Keratinocyte (primary cell): ENCODE data around the gene LST1. TPM values are rescaled to one million over a fixed set of nuclear protein-coding genes. Genes with fewer than 3 reads are reported as not detected.

Experiments
- DNase-seq: peaks from one replicate; pipeline ENCODE4 v3.0.0-alpha.2; 2011; ENCODE audit warnings: low read depth, missing footprints, low spot score
- FAIRE-seq: peaks from 2 replicates; lab custom pipeline; 2011; peaks lifted over from hg19 to GRCh38; lab: Jason Lieb, UNC
- H2AFZ ChIP-seq: 2 replicates; pipeline ENCODE4 v1.6.0; 2012; ENCODE audit warnings: low read length, control low read depth, inconsistent platforms; ENCODE audit not compliant: control insufficient read depth
- H3K27ac ChIP-seq: 2 replicates; pipeline ENCODE4 v1.5.1; 2011; ENCODE audit warnings: low read length; ENCODE audit not compliant: control insufficient read depth, insufficient read depth
- H3K27me3 ChIP-seq: 3 replicates; pipeline ENCODE4 v1.6.0; 2011; ENCODE audit warnings: low read length; ENCODE audit not compliant: control insufficient read depth, insufficient read depth; ENCODE audit errors: extremely low read depth
- H3K36me3 ChIP-seq, 2 experiments: 2 replicates in 1 of 2; 3 replicates in 1 of 2; pipeline ENCODE4 v1.5.1; 2011; ENCODE audit warnings: low read length in 2 of 2, mild to moderate bottlenecking in 1 of 2; ENCODE audit not compliant: control insufficient read depth in 2 of 2, insufficient read depth in 2 of 2; ENCODE audit errors: extremely low read depth in 1 of 2
- H3K4me1 ChIP-seq: 3 replicates; pipeline ENCODE4 v1.5.1; 2011; ENCODE audit warnings: low read length; ENCODE audit not compliant: control insufficient read depth, insufficient read depth; ENCODE audit errors: extremely low read depth
- H3K4me2 ChIP-seq: 3 replicates; pipeline ENCODE4 v1.6.0; 2011; ENCODE audit warnings: low read depth, low read length; ENCODE audit not compliant: control insufficient read depth, insufficient read depth; ENCODE audit errors: extremely low read depth
- H3K4me3 ChIP-seq, 3 experiments: fragments of 200-600 bp in 1 of 3; sonication (generic) in 1 of 3; 2 replicates in 2 of 3; 3 replicates in 1 of 3; pipeline ENCODE4 v1.5.1; 2011 to 2016; ENCODE audit warnings: low read length in 3 of 3, mild to moderate bottlenecking in 3 of 3, control low read depth in 2 of 3, inconsistent platforms in 1 of 3, low read depth in 1 of 3, mixed read lengths in 1 of 3, mixed run types in 1 of 3, moderate library complexity in 1 of 3; ENCODE audit not compliant: control insufficient read depth in 2 of 3, insufficient read depth in 2 of 3; ENCODE audit errors: extremely low read depth in 1 of 3
- H3K79me2 ChIP-seq: 2 replicates; pipeline ENCODE4 v1.6.0; 2012; ENCODE audit warnings: low read length; ENCODE audit not compliant: control insufficient read depth, insufficient read depth
- H3K9ac ChIP-seq: 3 replicates; pipeline ENCODE4 v1.6.0; 2011; ENCODE audit warnings: low read length; ENCODE audit not compliant: control insufficient read depth, insufficient read depth; ENCODE audit errors: extremely low read depth
- H3K9me1 ChIP-seq: 3 replicates; pipeline ENCODE4 v1.6.0; 2011; ENCODE audit warnings: low read length; ENCODE audit not compliant: control insufficient read depth, insufficient read depth; ENCODE audit errors: extremely low read depth
- H3K9me3 ChIP-seq: 2 replicates; pipeline ENCODE4 v1.5.1; 2012; ENCODE audit warnings: low read depth, low read length; ENCODE audit not compliant: control insufficient read depth
- H4K20me1 ChIP-seq: 3 replicates; pipeline ENCODE4 v1.6.0; 2011; ENCODE audit warnings: low read length; ENCODE audit not compliant: control insufficient read depth, insufficient read depth; ENCODE audit errors: extremely low read depth
- CTCF ChIP-seq, 3 experiments: IDR thresholded peaks in 1 of 3; conservative IDR thresholded peaks in 1 of 3; optimal IDR thresholded peaks in 1 of 3; 2 replicates in 2 of 3; 3 replicates in 1 of 3; pipeline versions ENCODE3 to v1.5.1; 2011; ENCODE audit warnings: low read length in 3 of 3, mild to moderate bottlenecking in 3 of 3, moderate library complexity in 2 of 3, control low read depth in 1 of 3, inconsistent platforms in 1 of 3; ENCODE audit not compliant: insufficient read depth in 2 of 3; ENCODE audit errors: extremely low read depth in 1 of 3
- EZH2 ChIP-seq: IDR thresholded peaks from one replicate; pipeline ENCODE4 v1.6.1; 2012; ENCODE audit warnings: inconsistent platforms, mild to moderate bottlenecking, low read length, moderate library complexity
- dilution Hi-C: fragments of 300-500 bp; cut with MboI; formaldehyde crosslinking; loops from one replicate; pipeline ENCODE4 v1.7.0; 2020; ENCODE audit warnings: low sequenced_read_pairs; ENCODE audit not compliant: extremely low pct_ligation_motif_present
- polyA plus RNA-seq, 5 experiments: library from polyadenylated mRNA; depleted of rRNA in 3 of 5; stranded (reverse) in 3 of 5; stranded (forward) in 1 of 5; unstranded in 1 of 5; fragments of >200 nt; gene quantifications; 1 replicate in 1 of 5; 2 replicates in 3 of 5; 3 replicates in 1 of 5; pipeline versions ENCODE4 v1.2.1 to v1.2.3, GENCODE V29; 2011 to 2012; ENCODE audit warnings: missing spikeins in 2 of 5, low read depth in 1 of 5, low replicate concordance in 1 of 5

The LST1 gene
- polyA plus RNA-seq, 1 donor (not counting 4 experiments of a cell fraction or from before 2014, with no cell fraction given): not detected

DNA sequence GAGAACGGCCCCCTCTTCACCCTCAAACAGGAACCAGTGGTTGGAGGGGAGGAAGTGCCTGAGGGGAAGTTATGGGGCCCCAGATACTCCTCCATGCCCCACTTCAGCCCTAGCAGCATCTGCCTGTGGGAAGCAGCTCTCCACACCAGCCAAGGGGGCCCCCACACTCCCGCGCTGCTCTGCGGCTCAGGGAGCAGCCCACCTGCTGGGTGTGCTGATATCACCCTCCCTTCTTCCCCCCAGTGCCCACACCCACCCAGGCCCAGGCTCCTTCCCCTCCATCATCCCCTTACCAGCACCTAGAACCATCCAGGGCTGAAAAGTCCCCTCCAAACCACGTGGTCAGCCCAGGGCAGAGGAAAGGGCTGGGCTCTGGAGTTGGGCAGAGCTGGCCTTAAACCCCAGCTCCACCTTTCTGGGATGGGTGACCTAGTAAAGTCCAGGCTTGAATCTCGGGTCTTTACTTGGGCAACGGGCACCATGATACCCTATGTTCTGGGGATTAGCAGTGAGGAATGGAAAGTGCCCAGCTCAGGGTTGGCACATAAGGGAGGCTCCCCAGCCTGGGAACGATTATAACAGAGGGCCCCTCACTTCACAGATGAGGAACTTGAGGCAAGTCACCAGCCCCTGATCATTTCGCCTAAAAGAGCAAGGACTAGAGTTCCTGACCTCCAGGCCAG is 663 bp downstream of the LST1 start:
- Histone ChIP-seq H3K9ac (no peak overlapping the region), H3K79me2 (no peaks in the 10 kb centered on the region), H2AFZ (no peak overlapping the region), H3K9me3 (no peaks in the 10 kb centered on the region), H3K4me2 (no peak overlapping the region), H4K20me1 (no peaks in the 10 kb centered on the region), H3K9me1 (no peaks in the 10 kb centered on the region), H3K4me3 (no peak overlapping the region), H3K36me3 (no peaks in the 10 kb centered on the region), H3K27ac (no peak overlapping the region), H3K27me3 (peaks cover 3% of the 10 kb centered on the region), H3K4me1 (peaks cover under 1% of the 10 kb centered on the region)
- dilution Hi-C loops: no loop called here
- DNase-seq: no peak
- TF ChIP-seq CTCF (optimal IDR thresholded peaks at IDR 0.05 in 1 of 3, IDR thresholded peaks at IDR 0.05 in 1 of 3, conservative IDR thresholded peaks at IDR 0.05 in 1 of 3; ENCODE audit: extremely low read depth in 1 of 3, insufficient read depth in 2 of 3, low read length in 3 of 3) (no peak), EZH2 (no peak)
- no peak for FAIRE-seq

DNA sequence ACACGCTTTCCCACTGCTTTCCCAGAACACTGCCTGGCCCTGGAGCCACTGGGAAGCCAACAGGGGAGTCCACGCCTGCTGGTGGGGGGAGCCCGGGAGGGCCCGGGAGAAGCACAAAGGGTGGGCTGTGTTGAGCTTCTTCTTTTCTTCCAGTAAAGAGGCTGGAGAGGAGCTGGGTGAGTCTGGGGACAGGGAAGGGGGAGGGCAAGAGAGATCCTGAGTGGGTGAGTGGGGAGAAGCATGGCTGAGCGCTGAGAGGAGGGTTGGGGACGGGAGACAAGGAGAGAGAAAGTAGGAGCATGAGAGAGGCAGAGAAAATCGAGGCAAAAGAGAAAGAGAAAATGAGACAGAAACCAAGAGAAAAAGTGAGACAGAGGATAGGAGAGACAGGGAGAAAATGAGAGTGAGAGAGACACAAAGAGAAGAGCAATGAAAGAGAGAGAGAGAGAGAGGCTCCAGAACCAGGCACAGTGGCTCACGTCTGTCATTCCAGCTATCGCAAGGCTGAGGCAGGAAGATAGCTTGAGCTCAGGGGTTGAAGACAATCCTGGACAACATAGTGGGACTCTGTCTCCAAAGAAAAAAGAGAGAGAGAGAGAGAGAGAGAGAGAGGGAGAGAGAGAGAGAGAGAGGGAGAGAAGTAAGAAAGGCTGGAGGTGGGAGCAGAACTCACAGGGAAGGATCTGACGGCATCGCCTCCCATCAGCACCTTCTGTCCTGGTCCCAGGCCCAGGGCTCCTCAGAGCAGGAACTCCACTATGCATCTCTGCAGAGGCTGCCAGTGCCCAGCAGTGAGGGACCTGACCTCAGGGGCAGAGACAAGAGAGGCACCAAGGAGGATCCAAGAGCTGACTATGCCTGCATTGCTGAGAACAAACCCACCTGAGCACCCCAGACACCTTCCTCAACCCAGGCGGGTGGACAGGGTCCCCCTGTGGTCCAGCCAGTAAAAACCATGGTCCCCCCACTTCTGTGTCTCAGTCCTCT is 2.0 kb downstream of the LST1 start:
- Histone ChIP-seq H3K4me2 (no peak overlapping the region), H3K36me3 (no peaks in the 10 kb centered on the region), H3K9ac (no peak overlapping the region), H3K4me1 (no peaks in the 10 kb centered on the region), H3K9me3 (no peaks in the 10 kb centered on the region), H4K20me1 (no peaks in the 10 kb centered on the region), H3K4me3 (no peak overlapping the region), H3K79me2 (no peaks in the 10 kb centered on the region), H3K9me1 (no peaks in the 10 kb centered on the region), H3K27ac (no peak overlapping the region), H2AFZ (no peak overlapping the region), H3K27me3 (peaks cover 3% of the 10 kb centered on the region)
- TF ChIP-seq EZH2: no peak
- no peak for TF ChIP-seq CTCF (optimal IDR thresholded peaks at IDR 0.05 in 1 of 3, IDR thresholded peaks at IDR 0.05 in 1 of 3, conservative IDR thresholded peaks at IDR 0.05 in 1 of 3; ENCODE audit: extremely low read depth in 1 of 3, insufficient read depth in 2 of 3, low read length in 3 of 3)
- dilution Hi-C loops: no loop called here
- FAIRE-seq: no peak
- no peak for DNase-seq
